Mammary epithelial cell (primary cell): ENCODE data around the gene TFDP1.
"Not testable (repeated sequence)": the region's sequence is repeated elsewhere in the genome, so short reads cannot be mapped to it uniquely, and the experiment has no call there.

Source experiments
- CTCF ChIP-seq, 2 donors: IDR thresholded peaks in 1 of 2; conservative IDR thresholded peaks in 1 of 2; 2 replicates each; pipeline ENCODE4 v1.5.1; 2011 to 2012; ENCODE audit warnings: inconsistent platforms in 2 of 2, low read length in 2 of 2, mild to moderate bottlenecking in 2 of 2, control low read depth in 1 of 2, low read depth in 1 of 2; ENCODE audit not compliant: insufficient read depth in 1 of 2; ENCODE audit errors: extremely low read depth in 1 of 2
- EZH2 ChIP-seq: IDR thresholded peaks from 2 replicates; pipeline ENCODE4 v1.6.1; 2012; ENCODE audit warnings: low read length, inconsistent platforms, borderline replicate concordance

- not testable (repeated sequence) for TF ChIP-seq CTCF (conservative IDR thresholded peaks at IDR 0.05 in 1 of 2, IDR thresholded peaks at IDR 0.05 in 1 of 2; ENCODE audit: extremely low read depth in 1 of 2, insufficient read depth in 1 of 2, low read depth in 1 of 2, low read length in 2 of 2); EZH2
Measured at GRCh38 chr13:113594066-113594821, 9.7 kb downstream of the TFDP1 start.
